ENCODE measurements around the gene PACS1.
A peak's percentile ranks its signal among the peaks of the same experiment; 100 is the strongest.
"Not testable (repeated sequence)": the region's sequence is repeated elsewhere in the genome, so short reads cannot be mapped to it uniquely, and the experiment has no call there.

PACS1 gene

DNA sequence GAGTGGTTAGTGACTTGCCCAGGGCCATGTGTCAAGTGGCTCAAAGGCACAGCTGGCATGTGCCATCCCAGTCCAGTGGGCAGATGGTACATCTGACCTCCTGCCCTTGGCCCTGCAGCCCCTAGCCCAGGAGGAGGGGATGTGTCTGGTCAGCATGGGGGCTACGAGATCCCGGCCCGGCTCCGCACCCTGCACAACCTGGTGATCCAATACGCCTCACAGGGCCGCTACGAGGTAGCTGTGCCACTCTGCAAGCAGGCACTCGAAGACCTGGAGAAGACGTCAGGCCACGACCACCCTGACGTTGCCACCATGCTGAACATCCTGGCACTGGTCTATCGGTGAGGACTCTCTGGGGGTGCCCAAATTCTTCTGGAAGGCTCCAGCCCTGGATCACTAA lies 192.6 kb downstream of the PACS1 start:
- DNase-seq: no peak

- DNase-seq: no peak
Measured at GRCh38 chr11:66263231-66263630, 193.2 kb downstream of the PACS1 start.

DNA sequence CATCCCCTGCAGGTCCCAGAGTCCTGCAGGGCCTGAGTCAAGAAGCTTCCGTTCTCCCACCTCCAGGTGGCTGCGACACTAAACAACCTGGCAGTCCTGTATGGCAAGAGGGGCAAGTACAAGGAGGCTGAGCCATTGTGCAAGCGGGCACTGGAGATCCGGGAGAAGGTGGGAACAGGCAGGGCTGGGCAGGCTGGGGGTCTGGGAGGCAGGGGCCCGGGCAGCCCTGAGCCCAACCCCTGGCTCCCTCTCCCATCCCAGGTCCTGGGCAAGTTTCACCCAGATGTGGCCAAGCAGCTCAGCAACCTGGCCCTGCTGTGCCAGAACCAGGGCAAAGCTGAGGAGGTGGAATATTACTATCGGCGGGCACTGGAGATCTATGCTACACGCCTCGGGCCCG lies 193.7 kb downstream of the PACS1 start:
- no peak for DNase-seq

DNA sequence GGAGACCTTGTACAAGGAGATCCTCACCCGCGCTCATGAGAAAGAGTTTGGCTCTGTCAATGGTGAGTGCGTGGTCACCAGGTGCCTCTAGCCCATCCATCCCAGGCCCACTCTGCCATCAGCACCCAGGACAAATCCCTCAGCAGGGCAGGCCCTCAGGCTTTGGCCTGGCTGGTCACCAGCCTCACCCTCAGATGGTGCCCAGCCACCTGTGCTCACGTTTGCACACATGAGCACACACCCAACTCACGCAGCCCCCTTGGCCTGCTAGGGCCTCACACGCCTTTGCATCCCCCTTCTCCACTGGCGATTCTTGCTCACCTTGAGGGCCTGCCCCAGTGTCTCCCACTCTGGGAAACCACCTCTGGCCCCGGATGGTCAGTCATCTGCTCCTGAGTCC lies 194.3 kb downstream of the PACS1 start:
- no peak for DNase-seq

GRCh38 chr11:66264914-66265313 lies 194.8 kb downstream of the PACS1 start:
- no peak for DNase-seq

DNA sequence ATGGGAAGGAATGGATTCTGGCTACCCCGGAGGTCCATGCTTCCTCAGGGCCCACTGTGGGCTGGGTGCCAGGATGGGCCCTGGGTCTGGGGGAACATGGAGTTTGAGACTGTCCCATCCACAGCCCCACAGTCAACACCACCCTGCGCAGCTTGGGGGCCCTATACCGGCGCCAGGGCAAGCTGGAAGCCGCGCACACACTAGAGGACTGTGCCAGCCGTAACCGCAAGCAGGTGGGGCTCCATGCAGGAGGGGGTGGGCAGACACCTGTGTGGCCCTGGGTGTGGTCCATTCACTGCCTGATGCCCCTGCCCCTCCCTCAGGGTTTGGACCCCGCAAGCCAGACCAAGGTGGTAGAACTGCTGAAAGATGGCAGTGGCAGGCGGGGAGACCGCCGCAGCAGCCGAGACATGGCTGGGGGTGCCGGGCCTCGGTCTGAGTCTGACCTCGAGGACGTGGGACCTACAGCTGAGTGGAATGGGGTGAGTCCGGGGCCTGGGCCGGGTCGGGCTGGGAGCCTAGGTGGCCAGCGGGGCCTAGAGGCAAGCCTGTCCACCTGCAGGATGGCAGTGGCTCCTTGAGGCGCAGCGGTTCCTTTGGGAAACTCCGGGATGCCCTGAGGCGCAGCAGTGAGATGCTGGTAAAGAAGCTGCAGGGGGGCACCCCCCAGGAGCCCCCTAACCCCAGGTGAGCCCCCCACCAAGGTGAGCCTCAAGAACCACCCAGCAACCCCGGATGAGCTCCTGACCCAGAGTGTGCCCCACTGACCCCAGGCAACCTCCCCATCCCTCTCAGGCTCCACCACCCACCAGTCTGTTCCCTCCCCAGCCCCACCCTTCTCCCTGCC lies 195.7 kb downstream of the PACS1 start:
- no peak for DNase-seq

- no peak for DNase-seq
Measured at GRCh38 chr11:66266378-66267038, 196.4 kb downstream of the PACS1 start.

GRCh38 chr11:66267039-66267378 lies 196.9 kb downstream of the PACS1 start:
- DNase-seq: no peak

- DNase-seq: peak; percentile 51 to 57
Measured at GRCh38 chr11:66267379-66268243, 197.5 kb downstream of the PACS1 start.

GRCh38 chr11:66268244-66268951 lies 198.3 kb downstream of the PACS1 start, which contains the start of gene RAB1B:
RAB1B (plus strand) TSS chr11:66268639; CDS start chr11:66268680, 41 bp downstream.
- DNase-seq: peak; percentile 97 to 99

GRCh38 chr11:66268952-66269905 lies 199.2 kb downstream of the PACS1 start:
- peak; percentile 50 to 51 for DNase-seq

- DNase-seq: no peak
Measured at GRCh38 chr11:66271816-66272215, 201.7 kb downstream of the PACS1 start.

DNA sequence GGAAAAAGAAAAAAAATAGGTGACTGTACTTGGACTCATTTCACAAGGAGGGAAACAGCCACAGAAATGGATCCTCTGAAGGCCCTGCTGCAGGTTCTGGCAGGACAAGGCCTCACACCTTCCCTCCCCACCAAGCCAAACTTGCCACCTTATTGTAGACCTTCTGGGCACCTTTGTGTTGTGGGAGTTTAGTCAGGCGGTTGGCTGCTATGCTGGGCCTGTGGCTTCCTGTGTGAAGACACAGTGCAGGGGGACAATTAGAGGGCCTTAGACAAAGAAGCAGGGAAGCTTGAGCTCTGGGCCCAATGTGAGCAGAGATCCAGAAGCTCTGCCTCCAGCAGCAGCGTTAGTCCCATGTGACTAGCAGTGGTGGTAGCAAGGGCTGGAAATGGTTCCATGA lies 202.5 kb downstream of the PACS1 start:
- DNase-seq: no peak

- DNase-seq: no peak
Measured at GRCh38 chr11:66274219-66274618, 204.1 kb downstream of the PACS1 start.

GRCh38 chr11:66275396-66275795 lies 205.3 kb downstream of the PACS1 start:
- no peak for DNase-seq

- no peak for DNase-seq
Measured at GRCh38 chr11:66275984-66276612, 206.0 kb downstream of the PACS1 start.

GRCh38 chr11:66276619-66277018 lies 206.5 kb downstream of the PACS1 start:
- DNase-seq: not testable (repeated sequence)

GRCh38 chr11:66277064-66277463 lies 207.0 kb downstream of the PACS1 start:
- DNase-seq: not testable (repeated sequence)

GRCh38 chr11:66277471-66278362 lies 207.6 kb downstream of the PACS1 start, which contains the start of gene CNIH2:
CNIH2 (plus strand) TSS chr11:66278175; CDS start chr11:66278457, 282 bp downstream.
- no peak for DNase-seq
